ENCODE results near the gene FMN1.

The FMN1 gene

DNA sequence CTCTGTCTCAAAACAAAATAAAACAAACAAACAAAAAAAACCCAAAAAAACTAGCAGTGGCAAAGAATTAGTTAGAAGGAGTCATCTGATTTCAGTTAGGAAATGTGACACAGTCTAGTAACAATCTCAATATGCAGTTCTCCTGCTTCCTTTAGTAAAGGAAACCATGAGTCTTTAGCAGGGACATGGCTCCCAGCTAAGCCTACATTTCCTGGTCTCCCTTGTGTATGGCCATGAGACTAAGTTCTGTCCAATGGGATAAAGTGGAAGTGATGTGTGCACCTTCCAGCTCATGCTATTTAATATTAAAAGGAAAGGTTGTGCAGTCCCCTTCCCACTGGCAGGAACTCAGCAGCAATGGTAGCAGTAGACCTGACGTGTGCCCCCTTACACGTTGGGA is 402.1 kb downstream of the FMN1 start:
- DNase-seq (ENCODE audit: low read depth): no peak
- TF ChIP-seq, protein P1, sequence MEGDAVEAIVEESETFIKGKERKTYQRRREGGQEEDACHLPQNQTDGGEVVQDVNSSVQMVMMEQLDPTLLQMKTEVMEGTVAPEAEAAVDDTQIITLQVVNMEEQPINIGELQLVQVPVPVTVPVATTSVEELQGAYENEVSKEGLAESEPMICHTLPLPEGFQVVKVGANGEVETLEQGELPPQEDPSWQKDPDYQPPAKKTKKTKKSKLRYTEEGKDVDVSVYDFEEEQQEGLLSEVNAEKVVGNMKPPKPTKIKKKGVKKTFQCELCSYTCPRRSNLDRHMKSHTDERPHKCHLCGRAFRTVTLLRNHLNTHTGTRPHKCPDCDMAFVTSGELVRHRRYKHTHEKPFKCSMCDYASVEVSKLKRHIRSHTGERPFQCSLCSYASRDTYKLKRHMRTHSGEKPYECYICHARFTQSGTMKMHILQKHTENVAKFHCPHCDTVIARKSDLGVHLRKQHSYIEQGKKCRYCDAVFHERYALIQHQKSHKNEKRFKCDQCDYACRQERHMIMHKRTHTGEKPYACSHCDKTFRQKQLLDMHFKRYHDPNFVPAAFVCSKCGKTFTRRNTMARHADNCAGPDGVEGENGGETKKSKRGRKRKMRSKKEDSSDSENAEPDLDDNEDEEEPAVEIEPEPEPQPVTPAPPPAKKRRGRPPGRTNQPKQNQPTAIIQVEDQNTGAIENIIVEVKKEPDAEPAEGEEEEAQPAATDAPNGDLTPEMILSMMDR (conservative IDR thresholded peaks at IDR 0.05; ENCODE audit: low read length): no peak
- no peak overlapping the region for H3K4me3 ChIP-seq (ENCODE audit: low read length)

DNA sequence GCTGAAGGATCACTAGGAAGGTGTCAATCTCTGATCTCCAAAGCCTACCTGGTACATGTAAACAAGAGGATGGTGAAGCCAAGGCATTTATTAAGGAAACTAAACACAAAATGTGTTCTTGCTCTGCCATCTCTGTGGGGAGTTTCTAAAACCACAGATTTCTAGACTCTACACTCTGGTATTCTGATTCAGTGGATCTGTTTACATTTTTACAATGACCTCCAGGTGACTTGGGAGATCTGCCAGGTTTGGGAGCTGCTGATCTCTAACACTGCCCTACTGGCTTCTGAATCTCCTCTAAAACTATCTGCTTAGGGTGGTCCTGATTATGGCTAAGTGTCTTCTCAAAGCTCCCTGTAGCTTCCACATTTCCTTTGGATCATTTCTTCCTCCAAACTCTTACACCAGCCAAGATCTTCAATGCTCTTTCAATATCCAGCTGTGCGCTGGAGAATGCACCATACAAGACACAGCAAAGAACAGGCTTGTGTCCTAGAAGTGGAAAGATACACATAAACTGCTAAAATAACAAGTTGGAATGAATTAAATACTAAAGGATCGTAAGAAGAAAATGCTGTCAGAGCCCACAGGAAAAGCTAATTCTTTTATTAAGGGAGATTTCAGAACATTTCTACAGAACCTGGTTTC is 404.0 kb downstream of the FMN1 start:
- DNase-seq (ENCODE audit: low read depth): peak; percentile 75
- no peak overlapping the region for H3K4me3 ChIP-seq (ENCODE audit: low read length)
- TF ChIP-seq, protein P1 (conservative IDR thresholded peaks at IDR 0.05; ENCODE audit: low read length): no peak

DNA sequence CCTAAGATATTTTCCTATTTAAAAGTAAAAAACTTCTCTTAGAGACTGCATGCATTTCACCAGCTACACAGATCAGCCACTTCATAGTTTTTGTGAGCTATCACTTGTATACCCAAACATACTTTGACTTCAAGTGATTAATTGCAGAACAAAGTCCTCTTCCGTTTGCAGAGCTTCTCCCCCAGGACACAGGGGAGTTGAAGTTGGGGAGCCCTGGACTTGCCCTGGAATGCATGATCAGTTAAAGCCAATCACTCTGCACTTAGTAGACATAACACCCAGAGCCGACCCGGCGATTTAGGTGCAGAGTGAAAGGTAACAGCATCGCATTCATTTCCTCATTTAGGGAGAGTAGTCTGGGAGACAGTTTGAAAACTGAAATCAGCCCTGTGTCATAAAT is 406.6 kb downstream of the FMN1 start:
- no peak for DNase-seq (ENCODE audit: low read depth)
- TF ChIP-seq, protein P1 (conservative IDR thresholded peaks at IDR 0.05; ENCODE audit: low read length): no peak
- H3K4me3 ChIP-seq (ENCODE audit: low read length): no peak overlapping the region

DNA sequence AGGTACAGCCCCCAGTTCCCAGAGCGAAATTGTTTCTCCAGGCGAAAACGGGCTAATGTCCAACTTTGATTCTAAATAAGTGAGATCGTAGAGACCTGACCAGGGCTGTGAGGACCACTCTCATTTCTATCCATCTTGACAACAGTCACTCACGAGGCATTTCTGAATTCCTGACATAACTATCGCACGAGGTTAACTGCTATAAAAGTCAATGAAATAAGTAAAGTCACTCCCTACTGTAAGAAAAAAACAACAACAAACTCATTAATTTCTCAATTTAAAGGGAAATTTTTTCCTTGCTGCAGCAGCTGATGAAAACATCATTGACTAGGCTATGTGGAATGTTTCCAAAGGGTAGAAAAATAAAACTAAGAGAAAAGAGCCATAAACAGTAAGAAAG is 407.6 kb downstream of the FMN1 start:
- no peak for DNase-seq (ENCODE audit: low read depth)
- H3K4me3 ChIP-seq (ENCODE audit: low read length): no peak overlapping the region
- TF ChIP-seq, protein P1 (conservative IDR thresholded peaks at IDR 0.05; ENCODE audit: low read length): no peak

DNA sequence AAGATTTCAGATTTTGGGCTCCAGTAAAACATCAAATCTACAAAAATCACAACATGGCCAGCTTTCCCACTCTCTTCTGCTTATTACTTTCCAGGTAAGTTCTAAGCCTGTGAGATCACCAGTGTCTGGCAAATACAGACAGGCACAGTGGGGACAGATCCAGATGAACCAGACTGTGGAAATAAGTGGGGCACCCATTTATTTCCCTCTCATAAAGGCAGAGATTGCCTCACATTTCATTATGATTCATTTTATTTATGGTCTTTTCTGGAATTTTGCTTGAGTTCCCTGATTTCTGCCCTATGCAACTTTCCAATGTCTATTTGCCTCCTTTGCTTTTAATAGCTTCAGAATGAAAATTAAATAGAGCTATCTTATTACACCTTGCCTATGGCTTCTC is 409.9 kb downstream of the FMN1 start:
- peak; percentile 63 for DNase-seq (ENCODE audit: low read depth)
- TF ChIP-seq, protein P1 (conservative IDR thresholded peaks at IDR 0.05; ENCODE audit: low read length): no peak
- H3K4me3 ChIP-seq (ENCODE audit: low read length): no peak overlapping the region

DNA sequence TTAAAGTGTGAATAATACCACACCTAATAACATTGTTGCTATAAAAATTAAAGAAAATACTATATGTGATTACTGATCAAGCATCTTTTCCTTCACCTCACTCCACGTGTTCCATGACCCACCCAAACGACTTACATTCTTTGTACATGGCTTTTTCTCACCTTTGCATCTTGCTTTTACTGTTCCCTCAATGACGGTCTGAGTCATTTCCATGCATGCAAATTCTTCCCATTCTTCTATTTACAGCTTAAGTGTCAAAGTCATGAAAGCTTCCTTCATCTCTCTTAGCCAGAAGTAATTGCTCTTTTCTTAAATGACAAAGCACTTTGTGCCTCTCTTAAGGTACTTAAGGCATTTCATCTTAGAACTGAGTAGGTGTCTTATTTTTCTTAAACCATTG is 412.7 kb downstream of the FMN1 start:
- no peak overlapping the region for H3K4me3 ChIP-seq (ENCODE audit: low read length)

More for the DNA sequence above, 412.7 kb downstream of the FMN1 start:
- DNase-seq (ENCODE audit: low read depth): no peak
- TF ChIP-seq, protein P1 (conservative IDR thresholded peaks at IDR 0.05; ENCODE audit: low read length): no peak
